Type B pancreatic cell (in vitro differentiated cells): Measurements from ENCODE around the gene SHF. TPM values are rescaled to one million over a fixed set of nuclear protein-coding genes. Genes with fewer than 3 reads are reported as not detected.

ENCODE experiments used
- DNase-seq: peaks from one replicate; pipeline ENCODE4 v3.0.0; 2021; ENCODE audit warnings: mixed read lengths; ENCODE audit not compliant: unreplicated experiment; ENCODE audit errors: extremely low spot score
- H3K27ac Mint-ChIP-seq: 2 replicates; pipeline ENCODE4 v1.8.0; 2021; ENCODE audit warnings: mild to moderate bottlenecking, mixed read lengths
- H3K27me3 Mint-ChIP-seq: 2 replicates; pipeline ENCODE4 v1.8.0; 2021; ENCODE audit warnings: mixed read lengths
- H3K36me3 Mint-ChIP-seq: 2 replicates; pipeline ENCODE4 v1.8.0; 2021; ENCODE audit warnings: mixed read lengths
- H3K4me1 Mint-ChIP-seq: one replicate; pipeline ENCODE4 v1.8.0; 2021; ENCODE audit warnings: mixed read lengths; ENCODE audit not compliant: unreplicated experiment
- H3K4me3 Mint-ChIP-seq: 2 replicates; pipeline ENCODE4 v1.8.0; 2021; ENCODE audit warnings: mild to moderate bottlenecking, mixed read lengths
- H3K9me3 Mint-ChIP-seq: 2 replicates; pipeline ENCODE4 v1.8.0; 2021; ENCODE audit warnings: mixed read lengths
- CTCF ChIP-seq: fragments of 200-600 bp; sonication (generic); conservative IDR thresholded peaks from 2 replicates; pipeline ENCODE4 v1.5.0; 2021; ENCODE audit warnings: antibody characterized with exemption, mild to moderate bottlenecking
- total RNA-seq: library from RNA; stranded (reverse); gene quantifications from 2 replicates; pipeline ENCODE4 v1.2.1, GENCODE V29; 2021; ENCODE audit warnings: low replicate concordance

SHF gene
- total RNA-seq, 1 donor from 2014 or later = 29.0 TPM

- no peak for TF ChIP-seq CTCF
- H3K4me3 Mint-ChIP-seq = no peak overlapping the region
- H3K9me3 Mint-ChIP-seq = no peaks in the 10 kb centered on the region
- no peak overlapping the region for H3K27ac Mint-ChIP-seq
- no peak for DNase-seq
- H3K27me3 Mint-ChIP-seq = no peaks in the 10 kb centered on the region
- H3K36me3 Mint-ChIP-seq = no peaks in the 10 kb centered on the region
- H3K4me1 Mint-ChIP-seq = peaks cover 14% of the 10 kb centered on the region
These were observed 43.0 kb downstream of the SHF start for GRCh38 chr15:45144775-45145174.

- Mint-ChIP-seq H3K27ac (no peak overlapping the region), H3K36me3 (no peaks in the 10 kb centered on the region), H3K27me3 (no peaks in the 10 kb centered on the region), H3K4me1 (peaks cover 13% of the 10 kb centered on the region), H3K4me3 (no peak overlapping the region), H3K9me3 (no peaks in the 10 kb centered on the region)
- TF ChIP-seq CTCF = no peak
- no peak for DNase-seq
These were observed 43.8 kb downstream of the SHF start for GRCh38 chr15:45143946-45144345.

GRCh38 chr15:45143056-45143455 is 44.7 kb downstream of the SHF start:
- TF ChIP-seq CTCF = no peak
- no peak for DNase-seq
- H3K4me3 Mint-ChIP-seq = no peak overlapping the region
- H3K27me3 Mint-ChIP-seq = peaks cover 4% of the 10 kb centered on the region
- H3K4me1 Mint-ChIP-seq = peaks cover 10% of the 10 kb centered on the region
- H3K36me3 Mint-ChIP-seq = no peaks in the 10 kb centered on the region
- H3K9me3 Mint-ChIP-seq = no peaks in the 10 kb centered on the region
- H3K27ac Mint-ChIP-seq = no peak overlapping the region

GRCh38 chr15:45141386-45141785 is 46.4 kb downstream of the SHF start:
- no peak for DNase-seq
- Mint-ChIP-seq H3K36me3 (no peaks in the 10 kb centered on the region), H3K9me3 (no peaks in the 10 kb centered on the region), H3K4me1 (peaks cover 10% of the 10 kb centered on the region), H3K27ac (no peak overlapping the region), H3K4me3 (no peak overlapping the region), H3K27me3 (peaks cover 9% of the 10 kb centered on the region)
- no peak for TF ChIP-seq CTCF

GRCh38 chr15:45140557-45141250 is 47.1 kb downstream of the SHF start:
- H3K9me3 Mint-ChIP-seq = no peaks in the 10 kb centered on the region
- H3K27me3 Mint-ChIP-seq = peaks cover 13% of the 10 kb centered on the region
- no peaks in the 10 kb centered on the region for H3K36me3 Mint-ChIP-seq
- peaks cover 4% of the 10 kb centered on the region for H3K4me1 Mint-ChIP-seq
- DNase-seq = no peak
- TF ChIP-seq CTCF = no peak
- no peak overlapping the region for H3K27ac Mint-ChIP-seq
- no peak overlapping the region for H3K4me3 Mint-ChIP-seq
